ENCODE measurements around the gene NUDC.

NUDC gene

GRCh38 chr1:26991310-26992116 lies 70.0 kb downstream of the NUDC start:
- H2BK120ac ChIP-seq (ENCODE audit: low read depth, low read length): no peak overlapping the region
- H3K27me3 ChIP-seq (ENCODE audit: control insufficient read depth in 3 of 3, insufficient read depth in 3 of 3, low read depth in 1 of 3, low read length in 3 of 3): peaks cover 5 to 49% (median 23%) of the 10 kb centered on the region in 3 experiments

GRCh38 chr1:26993237-26994019 lies 71.9 kb downstream of the NUDC start, which contains the start of gene TRNP1:
Gene TRNP1, plus strand, starts transcription at chr1:26993692. Its CDS starts 95 bp downstream, at chr1:26993787.
- no peak within 1 kb of the TSS for H3K4ac ChIP-seq (ENCODE audit: low read length)
- DNase-seq (ENCODE audit: low spot score): peak; percentile 72
- H4K8ac ChIP-seq (ENCODE audit: low read depth, low read length): no peak within 1 kb of the TSS
- H3K4me2 ChIP-seq (ENCODE audit: insufficient read depth, low read length, poor library complexity, severe bottlenecking): peak within 1 kb of the TSS; percentile 96
- H2BK12ac ChIP-seq (ENCODE audit: low read length): no peak within 1 kb of the TSS
- no peak within 1 kb of the TSS for H2BK15ac ChIP-seq (ENCODE audit: low read length)
- H3K27ac ChIP-seq (replicated peaks; ENCODE audit: low read length): no peak within 1 kb of the TSS
- no peak within 1 kb of the TSS for H2AK5ac ChIP-seq (ENCODE audit: low read depth, low read length)
- peak within 1 kb of the TSS; percentile 88 for H2AFZ ChIP-seq (ENCODE audit: low read length)
- peaks cover 5 to 53% (median 16%) of the 10 kb centered on the region in 3 experiments for H3K27me3 ChIP-seq (ENCODE audit: control insufficient read depth in 3 of 3, insufficient read depth in 3 of 3, low read depth in 1 of 3, low read length in 3 of 3)
- H3K23ac ChIP-seq (ENCODE audit: low read depth, low read length, poor library complexity): peak within 1 kb of the TSS; percentile 100
- H3K79me1 ChIP-seq (ENCODE audit: low read depth, low read length): no peaks in the 10 kb centered on the region
- peaks cover 8 to 26% of the 10 kb centered on the region in 2 donors for H3K4me1 ChIP-seq (ENCODE audit: control insufficient read depth in 2 of 2, insufficient read depth in 1 of 2, low read depth in 1 of 2, low read length in 2 of 2)
- peak within 1 kb of the TSS; percentile 92 for H3K18ac ChIP-seq (ENCODE audit: low read length)
- H2BK120ac ChIP-seq (ENCODE audit: low read depth, low read length): no peak within 1 kb of the TSS
- H3K14ac ChIP-seq (ENCODE audit: low read length): no peak within 1 kb of the TSS
- H3K4me3 ChIP-seq (ENCODE audit: low read length in 2 of 2): peak within 1 kb of the TSS; percentile 55 to 81
- peak within 1 kb of the TSS; percentile 88 for H3K9ac ChIP-seq (ENCODE audit: low read depth, low read length, poor library complexity)
- H3K36me3 ChIP-seq (replicated peaks in 1 of 2; ENCODE audit: control insufficient read depth in 2 of 2, insufficient read depth in 2 of 2, low read length in 2 of 2): peaks cover 0 to 2% of the 10 kb centered on the region in 2 donors
- H2BK5ac ChIP-seq (ENCODE audit: low read length): no peak within 1 kb of the TSS
- H3K9me3 ChIP-seq (replicated peaks in 1 of 2; ENCODE audit: control insufficient read depth in 2 of 2, insufficient read depth in 1 of 2, low read depth in 1 of 2, low read length in 2 of 2): no peaks in the 10 kb centered on the region
- no peak within 1 kb of the TSS for H4K91ac ChIP-seq (ENCODE audit: low read depth, low read length, poor library complexity)
- no CpG with 5 or more reads among the region's 61 CpGs for WGBS, 2 donors (ENCODE audit: extremely low coverage in 2 of 2, insufficient read length in 2 of 2, insufficient replicate concordance in 1 of 2)

More at GRCh38 chr1:26991310-26992116, 70.0 kb downstream of the NUDC start:
- H4K8ac ChIP-seq (ENCODE audit: low read depth, low read length): no peak overlapping the region
- no peak overlapping the region for H2AFZ ChIP-seq (ENCODE audit: low read length)
- peaks cover 6 to 21% of the 10 kb centered on the region in 2 donors for H3K4me1 ChIP-seq (ENCODE audit: control insufficient read depth in 2 of 2, insufficient read depth in 1 of 2, low read depth in 1 of 2, low read length in 2 of 2)
- H3K14ac ChIP-seq (ENCODE audit: low read length): no peak overlapping the region
- no peak for DNase-seq (ENCODE audit: low spot score)
- H3K9ac ChIP-seq (ENCODE audit: low read depth, low read length, poor library complexity): no peak overlapping the region
- H2BK15ac ChIP-seq (ENCODE audit: low read length): peak overlapping the region; percentile 6
- H2AK5ac ChIP-seq (ENCODE audit: low read depth, low read length): peak overlapping the region; percentile 12
- no peak overlapping the region for H2BK5ac ChIP-seq (ENCODE audit: low read length)
- WGBS, 2 donors (ENCODE audit: extremely low coverage in 2 of 2, insufficient read length in 2 of 2, insufficient replicate concordance in 1 of 2): no CpG with 5 or more reads among the region's 10 CpGs
- peaks cover 0 to 2% of the 10 kb centered on the region in 2 donors for H3K36me3 ChIP-seq (replicated peaks in 1 of 2; ENCODE audit: control insufficient read depth in 2 of 2, insufficient read depth in 2 of 2, low read length in 2 of 2)
- no peak overlapping the region for H4K91ac ChIP-seq (ENCODE audit: low read depth, low read length, poor library complexity)
- H3K18ac ChIP-seq (ENCODE audit: low read length): peak overlapping the region; percentile 38
- no peak overlapping the region for H3K4ac ChIP-seq (ENCODE audit: low read length)
- no peak overlapping the region for H3K4me3 ChIP-seq (ENCODE audit: low read length in 2 of 2)
- H3K23ac ChIP-seq (ENCODE audit: low read depth, low read length, poor library complexity): no peak overlapping the region
- H2BK12ac ChIP-seq (ENCODE audit: low read length): no peak overlapping the region
- no peak overlapping the region for H3K4me2 ChIP-seq (ENCODE audit: insufficient read depth, low read length, poor library complexity, severe bottlenecking)
- H3K79me1 ChIP-seq (ENCODE audit: low read depth, low read length): no peaks in the 10 kb centered on the region
- H3K27ac ChIP-seq (replicated peaks; ENCODE audit: low read length): no peak overlapping the region
- H3K9me3 ChIP-seq (replicated peaks in 1 of 2; ENCODE audit: control insufficient read depth in 2 of 2, insufficient read depth in 1 of 2, low read depth in 1 of 2, low read length in 2 of 2): no peaks in the 10 kb centered on the region

- peak overlapping the region; percentile 55 to 81 for H3K4me3 ChIP-seq (ENCODE audit: low read length in 2 of 2)
- peaks cover 5 to 53% (median 16%) of the 10 kb centered on the region in 3 experiments for H3K27me3 ChIP-seq (ENCODE audit: control insufficient read depth in 3 of 3, insufficient read depth in 3 of 3, low read depth in 1 of 3, low read length in 3 of 3)
- H2BK120ac ChIP-seq (ENCODE audit: low read depth, low read length): no peak overlapping the region
- H3K27ac ChIP-seq (replicated peaks; ENCODE audit: low read length): no peak overlapping the region
- peaks cover 11 to 29% of the 10 kb centered on the region in 2 donors for H3K4me1 ChIP-seq (ENCODE audit: control insufficient read depth in 2 of 2, insufficient read depth in 1 of 2, low read depth in 1 of 2, low read length in 2 of 2)
- no CpG with 5 or more reads among the region's 97 CpGs for WGBS, 2 donors (ENCODE audit: extremely low coverage in 2 of 2, insufficient read length in 2 of 2, insufficient replicate concordance in 1 of 2)
- no peak overlapping the region for H2BK15ac ChIP-seq (ENCODE audit: low read length)
- H3K14ac ChIP-seq (ENCODE audit: low read length): no peak overlapping the region
- no peaks in the 10 kb centered on the region for H3K9me3 ChIP-seq (replicated peaks in 1 of 2; ENCODE audit: control insufficient read depth in 2 of 2, insufficient read depth in 1 of 2, low read depth in 1 of 2, low read length in 2 of 2)
- peak overlapping the region; percentile 96 for H3K4me2 ChIP-seq (ENCODE audit: insufficient read depth, low read length, poor library complexity, severe bottlenecking)
- H2BK12ac ChIP-seq (ENCODE audit: low read length): no peak overlapping the region
- peak overlapping the region; percentile 100 for H3K23ac ChIP-seq (ENCODE audit: low read depth, low read length, poor library complexity)
- no peak overlapping the region for H2AK5ac ChIP-seq (ENCODE audit: low read depth, low read length)
- H3K18ac ChIP-seq (ENCODE audit: low read length): peak overlapping the region; percentile 92
- no peak overlapping the region for H3K4ac ChIP-seq (ENCODE audit: low read length)
- no peak overlapping the region for H4K8ac ChIP-seq (ENCODE audit: low read depth, low read length)
- no peaks in the 10 kb centered on the region for H3K79me1 ChIP-seq (ENCODE audit: low read depth, low read length)
- peak overlapping the region; percentile 88 for H3K9ac ChIP-seq (ENCODE audit: low read depth, low read length, poor library complexity)
- H4K91ac ChIP-seq (ENCODE audit: low read depth, low read length, poor library complexity): no peak overlapping the region
- peaks cover 0 to 2% of the 10 kb centered on the region in 2 donors for H3K36me3 ChIP-seq (replicated peaks in 1 of 2; ENCODE audit: control insufficient read depth in 2 of 2, insufficient read depth in 2 of 2, low read length in 2 of 2)
- no peak for DNase-seq (ENCODE audit: low spot score)
- H2BK5ac ChIP-seq (ENCODE audit: low read length): no peak overlapping the region
- H2AFZ ChIP-seq (ENCODE audit: low read length): peak overlapping the region; percentile 88
These were observed 72.7 kb downstream of the NUDC start for GRCh38 chr1:26994020-26994786.

Measured in neuronal stem cell (in vitro differentiated cells).